OCI-M1 (cell line): ENCODE data around the gene ZEB2.

Experiments
- DNase-seq: peaks from one replicate; lab custom pipeline; 2025; lab: John Stamatoyannopoulos, UW

The ZEB2 gene

GRCh38 chr2:144351687-144352086 is 168.2 kb downstream of the ZEB2 start:
- no peak for DNase-seq

GRCh38 chr2:144350151-144350802 is 169.6 kb downstream of the ZEB2 start:
- DNase-seq, result no peak

DNA sequence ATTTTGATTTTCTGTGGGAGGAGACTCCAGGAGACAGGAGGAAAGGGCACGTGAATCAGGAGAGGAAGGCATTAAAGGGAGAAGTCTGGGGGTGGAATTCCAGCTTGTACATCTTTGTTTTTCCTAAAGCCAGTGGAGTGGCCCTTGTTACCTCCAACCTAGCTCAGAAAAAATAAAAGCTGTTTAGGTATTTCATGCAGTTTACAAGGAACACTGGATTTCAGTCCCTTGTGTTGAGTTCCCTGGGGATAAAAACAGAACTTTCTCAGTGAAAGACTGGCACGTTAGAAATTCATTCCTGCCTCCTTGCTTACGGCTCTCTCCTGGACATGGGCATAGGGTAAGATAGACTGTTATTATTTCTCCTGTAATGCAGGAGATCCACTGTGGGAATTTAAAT is 170.2 kb downstream of the ZEB2 start:
- DNase-seq, result no peak

- DNase-seq, result no peak
Measured at GRCh38 chr2:144348846-144349245, 171.1 kb downstream of the ZEB2 start.

- no peak for DNase-seq
Measured at GRCh38 chr2:144346229-144346628, 173.7 kb downstream of the ZEB2 start.

- DNase-seq, result no peak
Measured at GRCh38 chr2:144343145-144343544, 176.8 kb downstream of the ZEB2 start.

DNA sequence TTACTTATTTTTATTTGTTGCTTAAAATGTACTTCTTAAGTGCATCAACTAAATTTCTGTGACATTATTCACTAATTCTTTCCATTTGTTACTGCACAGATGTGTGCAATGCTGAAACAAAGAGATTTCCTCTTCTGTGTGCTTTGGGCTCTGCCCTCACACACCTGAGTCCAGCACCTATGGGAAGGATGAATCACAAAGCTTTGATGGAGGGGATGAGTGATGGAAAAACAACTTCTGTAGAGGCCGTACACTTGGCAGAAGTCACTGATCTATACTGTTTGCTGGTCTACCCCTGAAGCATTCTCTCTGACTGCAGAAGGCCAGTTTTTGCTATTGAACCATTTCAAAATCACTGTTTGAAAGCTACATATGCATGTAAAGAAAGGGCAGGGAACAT is 178.4 kb downstream of the ZEB2 start:
- no peak for DNase-seq

- no peak for DNase-seq
Measured at GRCh38 chr2:144339048-144339447, 180.9 kb downstream of the ZEB2 start.

DNA sequence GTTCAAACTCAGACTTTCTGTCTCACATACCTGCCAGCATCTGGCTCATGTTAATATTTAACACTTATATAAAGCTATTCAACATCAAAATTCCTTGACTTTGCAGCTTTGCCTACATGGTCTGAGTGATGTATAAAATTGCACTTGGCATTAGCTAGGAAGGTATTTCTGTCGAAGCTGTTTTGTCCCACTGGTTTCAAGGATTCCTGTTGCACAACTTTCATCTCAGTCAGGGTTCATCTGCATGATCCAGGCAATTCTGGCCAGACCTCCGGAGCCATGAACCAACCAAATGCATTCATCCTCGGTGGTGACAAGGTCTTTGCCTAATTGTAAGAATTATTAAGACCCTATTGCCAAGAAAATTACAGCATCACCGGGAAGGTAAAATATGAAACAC is 185.4 kb downstream of the ZEB2 start:
- no peak for DNase-seq
